Endometrial microvascular endothelial cells (primary cell): ENCODE measurements around the gene PRR36. TPM values are rescaled to one million over a fixed set of nuclear protein-coding genes. Genes with fewer than 3 reads are reported as not detected.
"Not testable (repeated sequence)": the region's sequence is repeated elsewhere in the genome, so short reads cannot be mapped to it uniquely, and the experiment has no call there.

Source experiments
- in situ Hi-C: cut with HindIII; loops from 2 replicates; pipeline ENCODE4 v1.10.0; 2017; ENCODE audit warnings: low sequenced_read_pairs, low pct_unique_long_range_greater_than_20kb; ENCODE audit errors: inconsistent ontology term
- total RNA-seq: library from RNA; depleted of rRNA; stranded (reverse); fragments of >200 nt; gene quantifications from one replicate; pipeline ENCODE4 v1.2.3, GENCODE V29; 2015; ENCODE audit errors: inconsistent ontology term

PRR36 gene
- total RNA-seq, 1 donor from 2014 or later: not detected

DNA sequence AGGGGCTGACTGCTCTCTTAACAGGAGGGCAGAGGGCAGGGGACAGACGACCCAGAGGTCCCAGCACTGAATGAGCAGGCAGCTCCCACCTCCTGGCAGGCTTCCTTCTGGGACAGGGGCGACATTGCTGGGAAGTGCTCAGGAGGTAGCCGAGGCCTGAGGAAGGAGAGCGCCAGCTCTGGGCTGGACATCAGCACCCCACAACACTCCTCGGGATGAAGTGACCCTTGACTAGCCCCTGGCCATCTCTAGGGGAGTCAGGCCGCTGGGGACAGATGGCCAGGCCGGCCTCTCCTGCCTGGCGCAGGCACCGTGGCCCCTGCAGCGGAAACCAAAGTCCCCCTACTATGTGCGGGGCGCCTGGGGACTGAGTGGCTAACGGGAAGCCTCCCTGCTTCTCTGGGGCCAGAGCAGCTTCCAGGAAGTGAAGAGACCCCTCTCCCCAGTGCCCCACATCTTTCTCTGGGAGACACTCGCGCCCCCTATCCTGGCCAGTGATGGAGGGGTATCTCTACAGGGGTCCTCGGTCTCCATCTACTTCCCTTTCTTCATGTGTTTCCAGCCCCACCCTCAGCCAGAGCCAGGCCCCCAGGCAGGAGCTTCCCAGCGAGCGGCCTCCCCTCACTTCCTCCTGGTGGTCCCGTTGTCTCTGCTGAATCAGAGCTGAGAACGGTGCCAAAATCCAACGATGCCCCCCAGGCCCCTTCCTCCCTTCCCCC is 10.1 kb downstream of the PRR36 start:
- in situ Hi-C loops: no loop called here

DNA sequence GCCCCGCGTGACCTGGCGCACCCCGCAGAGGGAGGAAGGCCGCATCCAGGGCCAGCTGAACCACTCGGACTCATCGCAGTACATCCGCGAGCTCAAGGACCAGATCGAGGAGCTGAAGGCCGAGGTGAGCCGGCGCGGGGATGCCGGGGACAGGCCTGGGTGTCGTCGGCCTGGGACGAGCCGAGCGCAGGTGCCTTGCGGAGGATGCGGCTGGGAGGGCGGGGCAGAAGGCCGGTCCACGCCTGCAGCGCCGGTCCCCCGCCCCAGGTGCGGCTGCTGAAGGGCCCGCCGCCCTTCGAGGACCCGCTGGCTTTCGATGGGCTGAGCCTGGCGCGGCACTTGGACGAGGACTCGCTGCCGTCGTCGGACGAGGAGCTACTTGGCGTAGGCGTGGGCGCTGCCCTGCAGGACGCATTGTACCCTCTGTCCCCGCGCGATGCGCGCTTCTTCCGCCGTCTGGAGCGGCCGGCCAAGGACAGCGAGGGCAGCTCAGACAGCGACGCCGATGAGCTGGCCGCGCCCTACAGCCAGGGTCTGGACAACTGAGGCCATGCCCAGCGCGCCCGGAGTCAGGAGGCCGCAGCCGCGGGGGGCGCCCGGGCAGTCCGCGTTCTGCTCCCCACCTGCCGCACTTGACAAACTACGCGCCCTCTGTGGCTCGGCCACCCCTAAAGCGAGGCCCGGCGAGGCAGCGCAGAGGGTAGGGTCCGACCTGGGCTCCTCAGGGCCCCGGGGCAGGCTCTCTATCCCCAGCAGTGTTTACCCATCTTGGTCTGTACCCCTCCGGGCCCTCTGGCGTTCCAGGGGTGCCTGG is 10.8 kb downstream of the PRR36 start:
- in situ Hi-C loops: no loop called here

DNA sequence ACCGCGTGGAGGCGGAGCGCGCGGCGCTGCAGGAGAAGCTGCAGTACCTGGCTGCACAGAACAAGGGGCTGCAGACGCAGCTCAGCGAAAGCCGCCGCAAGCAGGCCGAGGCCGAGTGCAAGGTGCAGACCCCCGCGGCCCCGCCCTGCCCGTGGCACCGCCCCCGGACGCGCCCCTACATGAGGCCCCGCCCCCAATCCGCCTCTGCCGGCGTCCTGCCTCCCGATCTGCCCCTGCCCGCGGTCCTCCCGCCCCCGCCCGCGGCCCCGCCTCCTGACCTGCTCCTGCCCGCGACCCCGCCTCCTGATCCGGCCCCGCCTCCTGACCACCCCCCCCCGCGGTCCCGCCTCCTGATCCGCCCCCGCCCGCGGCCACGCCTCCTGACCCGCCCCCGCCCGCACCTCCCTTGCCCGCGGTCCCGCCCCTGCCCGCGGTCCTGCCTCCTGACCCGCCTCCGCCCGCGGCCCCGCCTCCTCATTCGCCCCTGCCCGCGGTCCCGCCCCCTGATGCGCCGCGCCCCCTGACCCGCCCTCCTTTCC is 11.7 kb downstream of the PRR36 start:
- in situ Hi-C loops: no loop called here

DNA sequence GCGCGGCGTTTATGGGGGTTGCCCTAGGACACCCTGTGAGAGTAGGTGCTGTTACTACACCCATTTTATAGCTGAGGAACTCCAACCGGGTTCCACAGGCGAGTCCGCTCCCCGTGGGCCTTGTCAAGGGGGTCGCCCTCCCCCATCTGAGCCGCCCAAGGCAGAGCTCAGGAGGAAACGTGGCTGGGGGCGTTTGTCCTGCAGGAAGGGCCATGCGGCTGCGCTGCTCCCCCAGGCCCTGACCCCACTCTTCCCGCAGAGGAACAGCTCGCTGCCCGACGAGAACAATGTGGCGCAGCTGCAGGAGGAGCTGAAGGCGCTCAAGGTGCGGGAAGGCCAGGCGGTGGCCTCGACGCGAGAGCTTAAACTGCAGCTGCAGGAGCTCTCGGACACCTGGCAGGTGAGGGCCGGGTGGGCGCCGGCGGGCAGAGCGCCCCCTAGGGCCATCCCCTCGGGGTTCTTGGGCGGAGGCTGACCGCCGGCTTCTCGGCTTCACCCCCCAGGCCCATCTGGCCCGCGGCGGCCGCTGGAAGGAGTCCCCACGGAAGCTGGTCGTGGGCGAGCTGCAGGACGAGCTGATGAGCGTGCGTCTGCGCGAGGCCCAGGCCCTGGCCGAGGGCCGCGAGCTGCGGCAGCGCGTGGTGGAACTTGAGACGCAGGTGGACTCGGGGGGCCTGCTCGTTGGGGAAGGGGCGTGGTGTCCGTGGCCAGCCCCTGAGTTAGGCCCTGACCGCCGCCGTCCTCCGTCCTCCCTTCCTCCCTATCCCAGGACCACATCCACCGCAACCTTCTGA is 12.4 kb downstream of the PRR36 start:
- in situ Hi-C loops: no loop called here

DNA sequence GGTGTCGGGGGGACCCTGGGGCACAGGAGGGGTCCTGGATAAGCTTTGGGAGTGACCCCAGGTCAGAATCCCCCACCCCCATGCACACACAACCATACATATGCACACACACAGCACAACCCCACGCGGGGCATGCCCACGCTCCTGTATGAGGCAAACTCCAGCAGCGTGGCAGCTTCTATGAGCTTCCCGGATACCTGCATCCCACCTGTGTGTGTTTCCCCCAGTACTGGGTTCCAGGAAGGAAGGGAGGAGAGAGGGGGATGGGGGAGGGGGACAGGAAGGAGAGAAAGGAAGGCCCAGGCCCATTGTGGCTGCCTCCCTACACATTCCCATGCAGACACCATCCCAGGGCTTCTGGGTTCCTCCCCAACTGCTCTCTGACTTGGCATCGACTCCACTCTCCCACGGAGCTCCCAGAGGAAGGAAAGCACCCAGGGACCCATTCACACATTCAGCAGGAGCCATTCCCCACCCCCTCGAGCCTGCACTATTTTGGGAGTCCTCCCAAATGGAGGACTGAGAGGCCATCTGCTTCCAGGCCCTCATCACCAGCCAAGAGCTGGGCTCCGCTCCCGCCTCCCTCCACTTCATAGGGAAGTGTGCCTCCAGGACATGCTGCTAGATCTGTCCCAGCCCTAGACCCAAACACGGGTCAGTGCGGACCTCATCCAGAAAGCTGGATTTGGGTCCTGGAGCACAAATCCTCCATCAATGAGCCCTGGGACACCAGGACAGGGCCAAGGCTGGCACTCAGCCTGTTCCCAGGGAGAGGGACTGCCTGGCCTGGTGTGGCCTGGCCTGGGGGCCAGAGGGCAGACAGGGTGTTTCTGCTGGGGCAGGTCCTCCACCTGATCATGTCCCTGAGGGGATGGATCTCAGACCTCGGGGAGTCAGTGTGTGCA is 13.2 kb downstream of the PRR36 start:
- in situ Hi-C loops: no loop called here

DNA sequence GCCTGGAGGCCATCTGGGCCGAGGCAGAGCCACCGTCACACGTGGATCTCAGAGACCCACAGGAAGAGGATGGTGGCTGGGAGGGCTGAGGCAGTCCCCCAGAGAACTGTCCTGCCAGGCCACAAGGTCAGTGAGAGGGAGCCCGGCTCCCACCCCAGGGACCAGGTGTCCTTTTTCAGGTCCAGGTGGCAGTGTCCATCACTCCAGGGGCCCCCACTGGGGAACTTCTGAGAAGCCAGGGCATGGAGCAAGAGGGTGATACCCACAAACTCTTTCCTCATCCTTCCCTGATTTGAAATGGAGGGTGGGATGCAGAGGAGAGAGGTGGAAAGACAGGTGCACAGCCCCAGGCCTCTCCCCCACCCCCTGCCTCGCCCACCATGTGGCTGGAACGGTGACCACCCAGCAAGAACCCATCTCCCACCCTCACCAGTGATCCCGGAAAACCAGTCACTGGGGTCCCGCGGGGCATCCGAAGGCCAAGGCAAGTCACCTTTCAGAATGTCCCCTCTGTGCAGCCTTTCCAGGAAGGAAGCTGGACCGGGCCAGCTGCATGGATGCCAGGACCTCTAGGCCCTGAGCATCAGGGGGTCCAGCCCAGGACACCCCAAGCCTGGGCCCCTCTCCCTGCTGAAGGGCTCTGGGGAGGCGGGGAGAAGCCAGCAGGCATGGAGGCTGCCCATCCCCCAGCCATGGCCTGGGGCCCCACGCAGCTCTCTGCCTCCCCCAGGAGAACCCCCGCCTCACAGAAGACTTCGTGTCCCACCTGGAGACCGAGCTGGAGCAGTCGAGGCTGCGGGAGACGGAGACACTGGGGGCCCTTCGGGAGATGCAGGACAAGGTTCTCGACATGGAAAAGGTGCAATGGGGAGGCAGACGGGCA is 14.1 kb downstream of the PRR36 start:
- in situ Hi-C loops: no loop called here

DNA sequence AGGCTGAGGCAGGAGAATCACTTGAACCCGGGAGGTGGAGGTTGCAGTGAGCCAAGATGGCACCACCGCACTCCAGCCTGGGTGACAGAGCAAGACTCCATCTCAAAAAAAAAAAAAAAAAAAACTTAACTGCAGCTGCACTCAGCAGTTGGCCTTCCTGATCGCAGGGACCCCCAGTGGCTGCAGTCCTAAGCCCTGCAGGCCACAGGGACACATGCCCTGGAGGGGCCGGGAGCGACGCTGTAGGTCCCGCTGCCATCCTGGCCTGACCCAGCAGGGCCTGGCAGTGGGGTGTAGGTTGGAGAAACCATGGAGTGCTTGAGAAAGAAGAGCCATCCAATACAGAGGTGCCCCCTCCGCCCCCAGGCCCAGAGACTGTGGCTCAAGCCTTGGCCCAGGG is 15.1 kb downstream of the PRR36 start:
- in situ Hi-C loops: not testable (repeated sequence)

DNA sequence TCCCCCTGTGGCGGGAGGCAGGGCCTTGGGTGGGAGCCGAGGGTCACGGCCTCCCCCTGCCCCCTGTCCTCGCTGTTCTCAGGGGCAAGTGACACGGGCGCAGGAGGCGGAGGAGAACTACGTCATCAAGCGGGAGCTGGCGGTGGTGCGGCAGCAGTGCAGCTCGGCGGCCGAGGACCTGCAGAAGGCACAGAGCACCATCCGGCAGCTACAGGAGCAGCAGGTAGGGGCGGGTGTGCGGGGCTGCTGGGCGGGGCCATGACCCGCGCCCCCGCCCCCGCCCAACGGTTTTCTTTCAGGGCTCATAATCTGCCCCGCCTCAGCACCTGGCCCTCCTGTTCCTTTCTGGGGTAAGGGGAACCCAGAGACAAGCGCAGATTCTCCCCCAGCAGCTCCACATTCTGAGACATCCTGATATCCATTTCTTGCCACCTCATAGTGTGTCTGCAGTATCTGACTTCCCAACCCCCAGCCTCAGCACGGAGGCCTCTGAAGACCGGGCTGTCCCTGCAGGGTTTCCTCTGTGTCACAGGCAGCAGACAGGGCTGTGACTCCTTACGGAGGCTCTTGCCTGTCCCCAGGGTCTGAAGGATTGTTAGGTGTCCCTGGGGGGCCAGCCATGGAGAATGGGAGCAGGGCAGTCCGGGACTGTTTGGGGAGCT is 15.9 kb downstream of the PRR36 start:
- in situ Hi-C loops: no loop called here

DNA sequence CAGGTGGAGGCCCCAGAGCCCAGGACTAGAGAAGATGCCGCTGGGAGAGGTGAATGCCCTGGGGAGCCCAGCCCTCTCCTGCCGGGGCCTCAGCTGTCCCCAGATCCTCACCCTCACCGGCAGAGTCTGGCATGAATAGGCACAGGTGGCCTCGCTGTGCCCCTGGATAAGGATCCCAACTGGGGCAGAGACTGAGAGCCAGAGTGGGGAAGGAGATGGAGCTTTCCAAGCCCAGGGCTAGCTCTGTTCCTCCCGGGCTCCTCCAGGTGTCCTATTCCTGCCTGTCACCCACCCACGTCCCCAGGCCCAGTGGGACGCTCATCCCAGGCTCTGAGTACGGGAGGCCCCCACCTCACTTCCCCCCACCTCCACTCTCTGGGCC is 16.5 kb downstream of the PRR36 start:
- in situ Hi-C loops: no loop called here

DNA sequence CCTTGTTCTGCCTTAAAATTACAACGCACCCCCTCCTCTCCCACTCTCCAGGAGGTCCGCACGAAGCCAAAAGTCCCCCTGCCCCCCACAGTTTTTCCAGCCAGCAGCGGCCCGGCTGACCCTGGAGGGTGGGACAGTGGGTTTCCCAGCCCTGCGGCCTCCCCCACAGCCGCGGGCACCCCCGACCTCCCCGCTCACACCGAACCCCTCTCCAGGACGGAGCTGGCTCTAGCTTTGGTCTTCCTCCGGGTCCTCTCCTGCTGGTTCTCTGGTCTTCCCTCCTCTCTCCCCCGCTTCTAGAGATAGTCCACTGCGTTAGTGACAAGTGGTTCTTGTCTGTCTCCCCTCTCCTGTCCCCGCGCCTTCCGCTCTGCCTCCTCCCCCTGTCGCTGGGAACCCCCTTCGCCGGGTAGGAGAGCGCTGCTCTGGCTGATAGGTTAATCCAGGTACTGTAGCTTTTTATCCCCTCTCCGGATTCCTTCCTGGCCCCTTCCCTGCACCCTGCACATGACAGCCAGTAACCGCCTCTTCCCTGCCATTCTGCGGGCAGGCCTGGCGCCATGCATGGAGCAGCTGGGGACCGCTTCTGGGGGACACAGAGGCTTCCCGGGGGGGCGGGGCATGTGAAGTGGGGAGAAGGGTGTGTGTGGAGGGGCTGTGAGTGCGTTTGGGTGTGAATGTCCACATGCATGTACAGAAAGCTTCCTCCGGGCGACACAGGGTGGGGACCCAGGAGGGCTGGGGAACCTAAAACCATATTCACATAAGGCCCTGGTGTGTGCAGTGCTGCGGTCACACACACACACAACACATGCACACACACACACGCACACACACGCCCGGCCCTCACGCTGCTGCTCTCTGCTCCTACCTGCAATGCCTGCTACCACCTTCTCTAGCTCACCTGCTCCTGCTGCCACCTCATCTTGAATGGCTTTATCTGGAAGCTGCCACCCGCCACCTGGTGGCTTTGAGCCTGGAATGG is 17.2 kb downstream of the PRR36 start:
- in situ Hi-C loops: no loop called here

DNA sequence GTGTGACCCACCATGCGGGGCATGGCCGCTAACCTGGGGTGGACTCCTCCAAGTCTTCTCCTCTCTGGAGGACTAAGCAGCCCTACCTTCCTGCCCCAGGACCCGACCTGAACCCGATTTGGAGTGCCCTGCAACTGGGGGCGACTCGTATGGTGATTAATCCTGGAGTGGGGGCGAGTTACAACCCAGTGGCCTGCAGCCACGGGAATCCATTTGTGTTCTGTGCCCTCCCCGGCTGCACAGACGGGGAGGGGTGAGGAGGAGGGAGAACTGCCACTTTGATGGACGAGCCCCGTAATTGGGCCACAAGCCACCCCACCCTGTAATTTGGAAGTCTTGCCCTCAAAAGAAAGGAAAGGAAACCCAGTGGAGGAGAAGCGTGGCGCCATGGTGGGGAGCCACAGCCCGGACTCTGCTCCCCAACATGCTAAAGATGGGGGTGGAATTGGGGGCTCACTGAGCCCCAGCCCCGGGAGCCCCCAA is 18.0 kb downstream of the PRR36 start:
- in situ Hi-C loops: no loop called here

DNA sequence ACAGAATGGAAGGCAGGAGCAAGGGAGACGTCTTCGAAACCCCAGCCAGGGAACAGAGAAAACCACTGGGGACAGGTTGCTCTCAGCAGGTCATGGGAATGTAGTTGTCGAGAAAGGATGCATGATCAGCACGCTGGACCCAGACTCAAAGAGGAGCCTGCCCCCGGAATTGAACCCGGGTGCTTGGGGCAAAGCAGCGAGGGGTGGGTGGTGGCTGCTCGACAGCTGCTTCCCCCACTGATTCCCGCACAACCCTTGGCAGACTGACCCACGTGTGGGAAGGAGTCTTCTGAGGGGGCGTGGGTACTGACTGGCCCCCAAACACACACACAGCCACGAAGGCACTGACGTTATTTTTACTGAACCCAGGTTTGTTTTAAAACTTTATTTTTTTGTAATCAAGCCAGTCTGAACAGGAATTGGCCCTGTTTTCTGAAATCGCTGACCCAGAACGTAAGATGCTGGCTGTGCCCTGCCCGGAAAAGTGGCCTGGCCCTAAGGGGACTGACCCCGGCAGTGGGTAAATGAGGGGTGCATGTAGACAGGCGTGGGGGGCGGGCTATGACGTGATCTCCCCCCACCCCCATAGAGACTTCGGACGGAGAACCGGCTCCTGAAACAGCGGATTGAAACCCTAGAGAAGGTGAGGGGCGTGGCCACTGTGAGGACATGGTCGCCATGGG is 18.6 kb downstream of the PRR36 start:
- in situ Hi-C loops: no loop called here

DNA sequence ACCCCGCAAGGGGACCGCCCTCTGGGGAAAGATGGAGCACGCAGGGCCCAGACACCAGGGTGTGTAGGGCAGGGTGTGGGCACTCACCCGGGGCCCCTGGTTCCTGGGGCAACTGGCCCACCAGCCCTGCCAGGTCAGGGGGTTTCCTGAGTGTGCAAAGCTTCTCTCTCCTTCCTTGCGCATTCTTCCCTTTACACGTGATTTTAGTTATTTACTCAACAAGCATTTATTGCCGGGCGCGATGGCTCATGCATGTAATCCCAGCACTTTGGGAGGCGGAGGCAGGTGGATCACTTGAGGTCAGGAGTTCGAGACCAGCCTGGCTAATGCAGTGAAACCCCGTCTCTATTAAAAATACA is 20.4 kb downstream of the PRR36 start:
- in situ Hi-C loops: no loop called here

DNA sequence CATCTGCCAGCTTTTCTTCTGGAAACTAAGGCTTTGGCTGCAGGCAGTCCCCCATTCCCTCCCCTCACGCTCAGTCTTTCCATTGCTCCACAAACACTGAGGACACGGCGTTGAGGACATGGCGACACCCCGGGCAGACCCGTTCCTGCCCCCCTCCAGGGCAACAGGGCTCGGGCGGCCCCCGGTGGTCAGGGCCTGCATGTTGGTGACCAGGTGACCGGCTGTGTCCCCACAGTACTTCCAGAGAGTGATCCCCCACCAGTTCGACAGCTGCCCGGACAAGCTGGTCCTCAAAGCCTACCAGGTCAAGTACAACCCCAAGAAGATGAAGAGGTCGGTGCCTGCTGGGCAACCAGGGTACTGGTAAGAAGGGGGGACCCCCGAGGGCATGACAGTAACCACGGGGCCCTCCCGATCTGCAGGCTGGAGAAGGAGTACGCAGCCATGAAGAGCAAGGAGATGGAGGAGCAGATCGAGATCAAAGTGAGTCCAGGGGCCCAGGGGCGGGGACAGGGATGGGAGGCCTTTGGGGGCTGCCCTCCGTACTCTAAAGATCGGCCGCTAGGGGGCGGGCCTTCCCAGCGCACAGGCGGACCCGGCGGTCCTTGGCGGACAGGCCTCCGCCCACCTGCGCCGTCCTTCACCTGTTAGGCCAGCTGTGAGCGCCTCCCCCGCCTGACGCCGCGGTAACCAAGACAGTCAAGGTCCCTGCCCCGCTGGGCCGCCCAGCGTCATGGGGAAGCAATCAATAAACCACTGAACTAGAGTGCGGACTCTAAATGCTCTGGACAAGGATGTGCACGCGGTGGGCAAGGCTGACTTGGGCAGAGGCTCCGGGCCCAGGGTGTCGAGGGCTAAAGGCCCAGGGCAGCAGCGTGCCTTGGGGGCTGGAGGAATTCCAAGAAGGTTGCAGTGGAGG is 21.1 kb downstream of the PRR36 start:
- in situ Hi-C loops: no loop called here
